ENCODE results near the gene GFY.

GFY gene

DNA sequence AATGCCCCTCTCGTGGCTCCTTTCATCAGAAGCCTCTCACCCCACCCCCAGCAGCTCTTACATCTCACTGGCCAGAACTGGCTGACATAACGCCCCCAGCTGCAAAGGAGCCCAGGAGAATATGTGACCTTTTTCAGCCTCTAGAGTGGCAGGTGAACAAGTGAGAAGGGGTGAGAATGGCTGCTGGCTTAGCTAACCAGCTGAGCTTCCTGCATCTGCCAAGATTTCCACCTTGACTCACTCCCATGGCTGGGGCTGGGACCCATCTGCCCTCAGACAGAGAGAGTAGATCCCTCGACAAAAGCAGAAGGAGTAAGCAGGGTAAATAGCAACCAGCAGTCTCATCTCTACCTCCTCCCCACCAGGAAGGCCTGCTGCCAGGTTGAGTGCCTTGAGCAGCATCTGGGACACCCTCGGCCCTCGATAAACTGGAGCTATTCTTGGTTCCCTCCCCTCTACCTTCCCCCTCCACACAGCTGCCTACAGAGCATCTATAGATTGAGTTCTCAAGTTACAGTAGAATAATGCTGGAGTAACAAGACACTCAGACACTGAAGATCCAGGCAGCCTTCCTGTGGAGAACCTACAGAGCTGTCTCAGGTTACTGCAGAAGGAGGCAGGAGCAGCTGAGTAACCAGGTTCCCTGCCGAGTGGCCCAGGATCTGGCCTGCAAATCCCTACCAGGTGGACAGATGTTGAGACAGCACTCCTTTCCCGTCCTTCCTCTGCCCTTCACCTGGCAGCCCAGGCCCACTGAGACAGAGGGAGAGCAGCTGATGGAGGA lies 21.6 kb upstream of the GFY start:
- Histone ChIP-seq H4K8ac (ENCODE audit: low read depth, low read length) (no peak overlapping the region), H3K9me3 (replicated peaks in 1 of 2; ENCODE audit: control insufficient read depth in 2 of 2, insufficient read depth in 1 of 2, low read depth in 1 of 2, low read length in 2 of 2) (no peaks in the 10 kb centered on the region), H4K91ac (ENCODE audit: low read depth, low read length, poor library complexity) (no peak overlapping the region), H3K27ac (replicated peaks; ENCODE audit: low read length) (peak overlapping the region; percentile 90), H3K9ac (ENCODE audit: low read depth, low read length, poor library complexity) (no peak overlapping the region), H3K4me1 (ENCODE audit: control insufficient read depth in 2 of 2, insufficient read depth in 1 of 2, low read depth in 1 of 2, low read length in 2 of 2) (peaks cover 11 to 22% of the 10 kb centered on the region in 2 donors), H2BK15ac (ENCODE audit: low read length) (peak overlapping the region; percentile 18), H2BK5ac (ENCODE audit: low read length) (peak overlapping the region; percentile 7), H3K14ac (ENCODE audit: low read length) (no peak overlapping the region), H2AFZ (ENCODE audit: low read length) (peak overlapping the region; percentile 56), H3K27me3 (ENCODE audit: control insufficient read depth in 3 of 3, insufficient read depth in 3 of 3, low read depth in 1 of 3, low read length in 3 of 3) (peaks cover 0 to 6% (median 0%) of the 10 kb centered on the region in 3 experiments), H3K4me3 (ENCODE audit: low read length in 2 of 2) (no peak overlapping the region), H3K79me1 (ENCODE audit: low read depth, low read length) (no peaks in the 10 kb centered on the region), H3K4ac (ENCODE audit: low read length) (no peak overlapping the region), H3K4me2 (ENCODE audit: insufficient read depth, low read length, poor library complexity, severe bottlenecking) (peak overlapping the region; percentile 28), H2AK5ac (ENCODE audit: low read depth, low read length) (peak overlapping the region; percentile 10), H3K23ac (ENCODE audit: low read depth, low read length, poor library complexity) (no peak overlapping the region), H3K18ac (ENCODE audit: low read length) (peak overlapping the region; percentile 40), H3K36me3 (replicated peaks in 1 of 2; ENCODE audit: control insufficient read depth in 2 of 2, insufficient read depth in 2 of 2, low read length in 2 of 2) (no peaks in the 10 kb centered on the region), H2BK120ac (ENCODE audit: low read depth, low read length) (no peak overlapping the region), H2BK12ac (ENCODE audit: low read length) (no peak overlapping the region)
- no peak for DNase-seq (ENCODE audit: low spot score)
- no CpG with 5 or more reads among the region's 7 CpGs for WGBS, 2 donors (ENCODE audit: extremely low coverage in 2 of 2, insufficient read length in 2 of 2, insufficient replicate concordance in 1 of 2)

GRCh38 chr19:49407079-49407478 lies 18.1 kb upstream of the GFY start:
- peak overlapping the region; percentile 16 for H3K18ac ChIP-seq (ENCODE audit: low read length)
- no peak overlapping the region for H3K4me2 ChIP-seq (ENCODE audit: insufficient read depth, low read length, poor library complexity, severe bottlenecking)
- WGBS, 2 donors (ENCODE audit: extremely low coverage in 2 of 2, insufficient read length in 2 of 2, insufficient replicate concordance in 1 of 2) = no CpG with 5 or more reads among the region's 7 CpGs
- H2BK120ac ChIP-seq (ENCODE audit: low read depth, low read length) = no peak overlapping the region
- no peak overlapping the region for H3K9ac ChIP-seq (ENCODE audit: low read depth, low read length, poor library complexity)
- no peak for DNase-seq (ENCODE audit: low spot score)
- H3K36me3 ChIP-seq (replicated peaks in 1 of 2; ENCODE audit: control insufficient read depth in 2 of 2, insufficient read depth in 2 of 2, low read length in 2 of 2) = no peaks in the 10 kb centered on the region
- H2BK12ac ChIP-seq (ENCODE audit: low read length) = no peak overlapping the region
- no peak overlapping the region for H2BK5ac ChIP-seq (ENCODE audit: low read length)
- no peaks in the 10 kb centered on the region for H3K79me1 ChIP-seq (ENCODE audit: low read depth, low read length)
- H3K27me3 ChIP-seq (ENCODE audit: control insufficient read depth in 3 of 3, insufficient read depth in 3 of 3, low read depth in 1 of 3, low read length in 3 of 3) = peaks cover 0 to 19% (median 0%) of the 10 kb centered on the region in 3 experiments
- H4K91ac ChIP-seq (ENCODE audit: low read depth, low read length, poor library complexity) = no peak overlapping the region
- no peaks in the 10 kb centered on the region for H3K9me3 ChIP-seq (replicated peaks in 1 of 2; ENCODE audit: control insufficient read depth in 2 of 2, insufficient read depth in 1 of 2, low read depth in 1 of 2, low read length in 2 of 2)
- no peak overlapping the region for H3K4me3 ChIP-seq (ENCODE audit: low read length in 2 of 2)
- H2AK5ac ChIP-seq (ENCODE audit: low read depth, low read length) = peak overlapping the region; percentile 90
- peaks cover 14 to 24% of the 10 kb centered on the region in 2 donors for H3K4me1 ChIP-seq (ENCODE audit: control insufficient read depth in 2 of 2, insufficient read depth in 1 of 2, low read depth in 1 of 2, low read length in 2 of 2)
- H3K27ac ChIP-seq (replicated peaks; ENCODE audit: low read length) = no peak overlapping the region
- peak overlapping the region; percentile 10 for H2BK15ac ChIP-seq (ENCODE audit: low read length)
- no peak overlapping the region for H2AFZ ChIP-seq (ENCODE audit: low read length)
- no peak overlapping the region for H3K23ac ChIP-seq (ENCODE audit: low read depth, low read length, poor library complexity)
- no peak overlapping the region for H3K4ac ChIP-seq (ENCODE audit: low read length)
- H4K8ac ChIP-seq (ENCODE audit: low read depth, low read length) = no peak overlapping the region
- no peak overlapping the region for H3K14ac ChIP-seq (ENCODE audit: low read length)

GRCh38 chr19:49407482-49408015 lies 17.6 kb upstream of the GFY start:
- no peak overlapping the region for H3K4ac ChIP-seq (ENCODE audit: low read length)
- peak overlapping the region; percentile 90 for H2AK5ac ChIP-seq (ENCODE audit: low read depth, low read length)
- no peak overlapping the region for H3K9ac ChIP-seq (ENCODE audit: low read depth, low read length, poor library complexity)
- peak overlapping the region; percentile 69 for H3K18ac ChIP-seq (ENCODE audit: low read length)
- WGBS, 2 donors (ENCODE audit: extremely low coverage in 2 of 2, insufficient read length in 2 of 2, insufficient replicate concordance in 1 of 2) = no CpG with 5 or more reads among the region's 16 CpGs
- H2BK5ac ChIP-seq (ENCODE audit: low read length) = no peak overlapping the region
- peak overlapping the region; percentile 10 for H2BK15ac ChIP-seq (ENCODE audit: low read length)
- H3K27ac ChIP-seq (replicated peaks; ENCODE audit: low read length) = no peak overlapping the region
- peaks cover 14 to 24% of the 10 kb centered on the region in 2 donors for H3K4me1 ChIP-seq (ENCODE audit: control insufficient read depth in 2 of 2, insufficient read depth in 1 of 2, low read depth in 1 of 2, low read length in 2 of 2)
- DNase-seq (ENCODE audit: low spot score) = no peak
- H3K36me3 ChIP-seq (replicated peaks in 1 of 2; ENCODE audit: control insufficient read depth in 2 of 2, insufficient read depth in 2 of 2, low read length in 2 of 2) = no peaks in the 10 kb centered on the region
- no peak overlapping the region for H2BK12ac ChIP-seq (ENCODE audit: low read length)
- no peak overlapping the region for H2BK120ac ChIP-seq (ENCODE audit: low read depth, low read length)
- H3K9me3 ChIP-seq (replicated peaks in 1 of 2; ENCODE audit: control insufficient read depth in 2 of 2, insufficient read depth in 1 of 2, low read depth in 1 of 2, low read length in 2 of 2) = no peaks in the 10 kb centered on the region
- H3K27me3 ChIP-seq (ENCODE audit: control insufficient read depth in 3 of 3, insufficient read depth in 3 of 3, low read depth in 1 of 3, low read length in 3 of 3) = peaks cover 0 to 24% (median 0%) of the 10 kb centered on the region in 3 experiments
- no peak overlapping the region for H3K23ac ChIP-seq (ENCODE audit: low read depth, low read length, poor library complexity)
- H2AFZ ChIP-seq (ENCODE audit: low read length) = no peak overlapping the region
- no peak overlapping the region for H3K4me2 ChIP-seq (ENCODE audit: insufficient read depth, low read length, poor library complexity, severe bottlenecking)
- H4K8ac ChIP-seq (ENCODE audit: low read depth, low read length) = no peak overlapping the region
- no peak overlapping the region for H3K4me3 ChIP-seq (ENCODE audit: low read length in 2 of 2)
- H3K14ac ChIP-seq (ENCODE audit: low read length) = no peak overlapping the region
- no peak overlapping the region for H4K91ac ChIP-seq (ENCODE audit: low read depth, low read length, poor library complexity)
- H3K79me1 ChIP-seq (ENCODE audit: low read depth, low read length) = no peaks in the 10 kb centered on the region

GRCh38 chr19:49408816-49409440 lies 16.3 kb upstream of the GFY start:
- Histone ChIP-seq H3K14ac (ENCODE audit: low read length) (peak overlapping the region; percentile 50), H2BK120ac (ENCODE audit: low read depth, low read length) (no peak overlapping the region), H3K18ac (ENCODE audit: low read length) (peak overlapping the region; percentile 78), H3K4me3 (ENCODE audit: low read length in 2 of 2) (no peak overlapping the region), H3K4ac (ENCODE audit: low read length) (peak overlapping the region; percentile 46), H4K91ac (ENCODE audit: low read depth, low read length, poor library complexity) (no peak overlapping the region), H3K9me3 (replicated peaks in 1 of 2; ENCODE audit: control insufficient read depth in 2 of 2, insufficient read depth in 1 of 2, low read depth in 1 of 2, low read length in 2 of 2) (no peaks in the 10 kb centered on the region), H2AK5ac (ENCODE audit: low read depth, low read length) (peak overlapping the region; percentile 93), H3K9ac (ENCODE audit: low read depth, low read length, poor library complexity) (no peak overlapping the region), H3K23ac (ENCODE audit: low read depth, low read length, poor library complexity) (no peak overlapping the region), H2BK5ac (ENCODE audit: low read length) (no peak overlapping the region), H3K4me1 (ENCODE audit: control insufficient read depth in 2 of 2, insufficient read depth in 1 of 2, low read depth in 1 of 2, low read length in 2 of 2) (peaks cover 7 to 26% of the 10 kb centered on the region in 2 donors), H3K79me1 (ENCODE audit: low read depth, low read length) (peaks cover 1% of the 10 kb centered on the region), H2BK15ac (ENCODE audit: low read length) (peak overlapping the region; percentile 74), H3K36me3 (replicated peaks in 1 of 2; ENCODE audit: control insufficient read depth in 2 of 2, insufficient read depth in 2 of 2, low read length in 2 of 2) (no peaks in the 10 kb centered on the region), H2AFZ (ENCODE audit: low read length) (peak overlapping the region; percentile 29), H3K4me2 (ENCODE audit: insufficient read depth, low read length, poor library complexity, severe bottlenecking) (no peak overlapping the region), H4K8ac (ENCODE audit: low read depth, low read length) (no peak overlapping the region), H3K27ac (replicated peaks; ENCODE audit: low read length) (no peak overlapping the region), H2BK12ac (ENCODE audit: low read length) (peak overlapping the region; percentile 65), H3K27me3 (ENCODE audit: control insufficient read depth in 3 of 3, insufficient read depth in 3 of 3, low read depth in 1 of 3, low read length in 3 of 3) (peaks cover 0 to 34% (median 0%) of the 10 kb centered on the region in 3 experiments)
- WGBS, 2 donors (ENCODE audit: extremely low coverage in 2 of 2, insufficient read length in 2 of 2, insufficient replicate concordance in 1 of 2) = no CpG with 5 or more reads among the region's 8 CpGs
- no peak for DNase-seq (ENCODE audit: low spot score)
